IMR-90 (cell line): Measurements from ENCODE around the gene RAD51B. TPM values are rescaled to one million over a fixed set of nuclear protein-coding genes. Genes with fewer than 3 reads are reported as not detected.

ENCODE experiments used
- ATAC-seq: fragments of 200-7000 bp; cut with Tn5 transposase; 2 replicates; pipeline ENCODE4 v1.9.1; 2020; ENCODE audit warnings: low read depth, mild to moderate bottlenecking, moderate library complexity
- BruUV-seq: library from RNA; stranded (reverse); fragments of 400-500 nt; replicated peaks from 2 replicates; lab custom pipeline; 2021; lab: Mats Ljungman, UMichigan
- CTCF ChIA-PET: fragments of 300-600 bp; formaldehyde crosslinking; extraction: SDS; loops from one replicate; lab custom pipeline; 2021; ENCODE audit warnings: antibody characterized with exemption; lab: Yijun Ruan, JAX
- POLR2A ChIA-PET: fragments of 300-600 bp; sonication (Branson Sonifier 250); formaldehyde crosslinking; loops from one replicate; lab custom pipeline; 2022; ENCODE audit warnings: antibody characterized with exemption; ENCODE audit not compliant: unreplicated experiment; lab: Charles Lee
- DNase-seq: peaks from one replicate; pipeline ENCODE4 v3.0.0; 2013
- H2AFZ ChIP-seq: replicated peaks from 2 replicates; pipeline ENCODE3; 2013; ENCODE audit warnings: low read length, mild to moderate bottlenecking; ENCODE audit not compliant: poor library complexity
- H2AK5ac ChIP-seq: 2 replicates; pipeline ENCODE4 v1.6.1; 2013; ENCODE audit warnings: low read depth, low read length, inconsistent platforms
- H2AK9ac ChIP-seq: replicated peaks from 2 replicates; pipeline ENCODE3; 2013; ENCODE audit warnings: mild to moderate bottlenecking, low read depth, low read length, moderate library complexity; ENCODE audit not compliant: poor library complexity
- H2BK120ac ChIP-seq: 2 replicates; pipeline ENCODE4 v1.6.1; 2013; ENCODE audit warnings: low read depth, low read length, inconsistent platforms
- H2BK15ac ChIP-seq: 3 replicates; pipeline ENCODE4 v1.6.1; 2013; ENCODE audit warnings: low read depth, low read length, inconsistent platforms
- H2BK20ac ChIP-seq: 2 replicates; pipeline ENCODE4 v1.6.1; 2013; ENCODE audit warnings: low read depth, mild to moderate bottlenecking, inconsistent platforms, low read length, moderate library complexity
- H2BK5ac ChIP-seq: 2 replicates; pipeline ENCODE4 v1.6.1; 2013; ENCODE audit warnings: mild to moderate bottlenecking, low read depth, low read length, inconsistent platforms; ENCODE audit not compliant: poor library complexity, severe bottlenecking
- H3K14ac ChIP-seq: replicated peaks from 2 replicates; pipeline ENCODE4 v1.6.1; 2013; ENCODE audit warnings: low read depth, low read length, inconsistent platforms
- H3K18ac ChIP-seq: 2 replicates; pipeline ENCODE4 v1.6.1; 2013; ENCODE audit warnings: low read depth, low read length, control low read depth
- H3K23ac ChIP-seq: 2 replicates; pipeline ENCODE4 v1.6.1; 2013; ENCODE audit warnings: low read depth, low read length, inconsistent platforms
- H3K27ac ChIP-seq: 2 replicates; pipeline ENCODE4 v1.5.1; 2013; ENCODE audit warnings: mild to moderate bottlenecking, control low read depth, low read length; ENCODE audit not compliant: insufficient read depth
- H3K27me3 ChIP-seq: 2 replicates; pipeline ENCODE4 v1.6.1; 2013; ENCODE audit warnings: low read length; ENCODE audit not compliant: control insufficient read depth, insufficient read depth
- H3K36me3 ChIP-seq: 2 replicates; pipeline ENCODE4 v1.6.1; 2013; ENCODE audit warnings: low read length, mixed read lengths; ENCODE audit not compliant: control insufficient read depth, insufficient read depth
- H3K4ac ChIP-seq: 2 replicates; pipeline ENCODE4 v1.6.1; 2013; ENCODE audit warnings: low read depth, low read length, inconsistent platforms
- H3K4me1 ChIP-seq: 2 replicates; pipeline ENCODE4 v1.6.1; 2013; ENCODE audit warnings: low read length, mixed read lengths; ENCODE audit not compliant: control insufficient read depth, insufficient read depth
- H3K4me2 ChIP-seq: 2 replicates; pipeline ENCODE4 v1.6.1; 2013; ENCODE audit warnings: low read depth, mild to moderate bottlenecking, control low read depth, low read length, moderate library complexity
- H3K4me3 ChIP-seq: 2 replicates; pipeline ENCODE4 v1.5.1; 2013; ENCODE audit warnings: low read depth, mild to moderate bottlenecking, control low read depth, low read length, moderate library complexity; ENCODE audit not compliant: insufficient read depth
- H3K56ac ChIP-seq: 2 replicates; pipeline ENCODE4 v1.6.1; 2013; ENCODE audit warnings: low read length, inconsistent platforms; ENCODE audit not compliant: insufficient read depth; ENCODE audit errors: extremely low read depth
- H3K79me1 ChIP-seq, 2 experiments: 2 replicates each; pipeline ENCODE4 v1.6.1; 2013; ENCODE audit warnings: low read length in 2 of 2, inconsistent platforms in 1 of 2, low read depth in 1 of 2
- H3K9ac ChIP-seq: 2 replicates; pipeline ENCODE4 v1.6.1; 2013; ENCODE audit warnings: low read depth, low read length, control low read depth
- H3K9me1 ChIP-seq: 2 replicates; pipeline ENCODE4 v1.6.1; 2013; ENCODE audit warnings: low read length, inconsistent platforms; ENCODE audit not compliant: insufficient read depth
- H3K9me3 ChIP-seq: 2 replicates; pipeline ENCODE4 v1.6.1; 2013; ENCODE audit warnings: low read length; ENCODE audit not compliant: control insufficient read depth, insufficient read depth
- H4K20me1 ChIP-seq: 2 replicates; pipeline ENCODE4 v1.6.1; 2013; ENCODE audit warnings: low read length, inconsistent platforms; ENCODE audit not compliant: insufficient read depth
- H4K5ac ChIP-seq: 2 replicates; pipeline ENCODE4 v1.6.1; 2013; ENCODE audit warnings: mild to moderate bottlenecking, low read depth, low read length, control low read depth
- H4K8ac ChIP-seq, 2 experiments: 2 replicates each; pipeline ENCODE4 v1.6.1; 2013; ENCODE audit warnings: low read depth in 2 of 2, low read length in 2 of 2, control low read depth in 1 of 2, inconsistent platforms in 1 of 2
- H4K91ac ChIP-seq: 2 replicates; pipeline ENCODE4 v1.6.1; 2013; ENCODE audit warnings: low read depth, low read length, inconsistent platforms; ENCODE audit not compliant: insufficient read depth
- BHLHE40 ChIP-seq: fragments of 150-350 bp; IDR thresholded peaks from 2 replicates; pipeline ENCODE4 v1.6.1; 2016; ENCODE audit warnings: mild to moderate bottlenecking, low read depth, low read length
- CHD1 ChIP-seq: IDR thresholded peaks from 2 replicates; pipeline ENCODE4 v1.6.1; 2012; ENCODE audit warnings: low read depth, low read length, improper control_type of control experiment
- FOS ChIP-seq: fragments of 150-350 bp; IDR thresholded peaks from 2 replicates; pipeline ENCODE4 v1.6.1; 2016; ENCODE audit warnings: low read depth, low read length
- MAFK ChIP-seq: IDR thresholded peaks from 2 replicates; pipeline ENCODE4 v1.6.1; 2012; ENCODE audit warnings: low read depth, low read length, improper control_type of control experiment
- MAZ ChIP-seq: IDR thresholded peaks from 2 replicates; pipeline ENCODE4 v1.6.1; 2012; ENCODE audit warnings: low read depth, mild to moderate bottlenecking, low read length, improper control_type of control experiment, moderate library complexity, borderline replicate concordance
- MXI1 ChIP-seq: IDR thresholded peaks from 2 replicates; pipeline ENCODE4 v1.6.1; 2012; ENCODE audit warnings: low read depth, mild to moderate bottlenecking, low read length, moderate library complexity, borderline replicate concordance
- NFE2L2 ChIP-seq: fragments of 150-350 bp; IDR thresholded peaks from 2 replicates; pipeline ENCODE4 v1.6.1; 2016; ENCODE audit warnings: low read depth, mild to moderate bottlenecking, low read length
- POLR2A ChIP-seq: IDR thresholded peaks from 2 replicates; pipeline ENCODE4 v1.6.1; 2012; ENCODE audit warnings: mild to moderate bottlenecking, low read depth, low read length
- RAD21 ChIP-seq: IDR thresholded peaks from 2 replicates; pipeline ENCODE4 v1.6.1; 2012; ENCODE audit warnings: low read length, improper control_type of control experiment
- RCOR1 ChIP-seq: IDR thresholded peaks from 2 replicates; pipeline ENCODE4 v1.6.1; 2012; ENCODE audit warnings: mild to moderate bottlenecking, low read length, improper control_type of control experiment; ENCODE audit not compliant: insufficient replicate concordance
- RFX5 ChIP-seq: IDR thresholded peaks from 2 replicates; pipeline ENCODE4 v1.8.0; 2012; ENCODE audit warnings: low read depth, mild to moderate bottlenecking, low read length, moderate library complexity
- SMC3 ChIP-seq: fragments of 150-350 bp; IDR thresholded peaks from 2 replicates; pipeline ENCODE4 v1.6.1; 2016; ENCODE audit warnings: low read depth, mild to moderate bottlenecking, antibody characterized with exemption, low read length, moderate library complexity
- WGBS, 2 experiments: methylation state at CpG; one replicate each; pipeline versions ENCODE4 v1.1.5 to v1.1.7; 2013; ENCODE audit warnings: missing lambda C conversion rate in 2 of 2; ENCODE audit not compliant: insufficient read length in 1 of 2; ENCODE audit errors: extremely low coverage in 2 of 2; 5-methylcytosine and 5-hydroxymethylcytosine counted together
- dilution Hi-C: fragments of 300-500 bp; cut with HindIII; formaldehyde crosslinking; loops from one replicate; pipeline ENCODE4 v1.14.3; 2018; ENCODE audit warnings: low sequenced_read_pairs; ENCODE audit not compliant: unreplicated experiment
- in situ Hi-C: fragments of 300-500 bp; cut with MboI; formaldehyde crosslinking; loops from 3 replicates; pipeline ENCODE4 v1.14.3; 2019; ENCODE audit warnings: low sequenced_read_pairs, inconsistent platforms, mixed read lengths
- intact Hi-C: fragments of 100-400 bp; cut with micrococcal nuclease; formaldehyde crosslinking; loops from 2 replicates; pipeline ENCODE4 v1.10.0; 2022
- polyA plus RNA-seq, 3 experiments: library from polyadenylated mRNA; depleted of rRNA; stranded (reverse); fragments of >200 nt; gene quantifications; 2 replicates each; pipeline ENCODE4 v1.2.3, GENCODE V29; 2012; ENCODE audit warnings: low replicate concordance in 1 of 3
- total RNA-seq: library from RNA; depleted of rRNA; stranded (reverse); fragments of >200 nt; gene quantifications from 2 replicates; pipeline ENCODE4 v1.2.3, GENCODE V29; 2012
- TF ChIP-seq, protein P1 (sequence below): fragments of 150-350 bp; IDR thresholded peaks from 2 replicates; pipeline ENCODE4 v1.6.1; 2016; ENCODE audit warnings: low read depth, mild to moderate bottlenecking, low read length, moderate library complexity, borderline replicate concordance
- TF ChIP-seq, protein P2 (sequence below): conservative IDR thresholded peaks from 2 replicates; pipeline ENCODE4 v1.5.1; 2012; ENCODE audit warnings: mild to moderate bottlenecking, low read depth, low read length, improper control_type of control experiment

RAD51B gene
- total and polyA plus RNA-seq, 2 of the 4 experiments (the other 2 are of a cell fraction) = 5.1 to 18.8 TPM

DNA sequence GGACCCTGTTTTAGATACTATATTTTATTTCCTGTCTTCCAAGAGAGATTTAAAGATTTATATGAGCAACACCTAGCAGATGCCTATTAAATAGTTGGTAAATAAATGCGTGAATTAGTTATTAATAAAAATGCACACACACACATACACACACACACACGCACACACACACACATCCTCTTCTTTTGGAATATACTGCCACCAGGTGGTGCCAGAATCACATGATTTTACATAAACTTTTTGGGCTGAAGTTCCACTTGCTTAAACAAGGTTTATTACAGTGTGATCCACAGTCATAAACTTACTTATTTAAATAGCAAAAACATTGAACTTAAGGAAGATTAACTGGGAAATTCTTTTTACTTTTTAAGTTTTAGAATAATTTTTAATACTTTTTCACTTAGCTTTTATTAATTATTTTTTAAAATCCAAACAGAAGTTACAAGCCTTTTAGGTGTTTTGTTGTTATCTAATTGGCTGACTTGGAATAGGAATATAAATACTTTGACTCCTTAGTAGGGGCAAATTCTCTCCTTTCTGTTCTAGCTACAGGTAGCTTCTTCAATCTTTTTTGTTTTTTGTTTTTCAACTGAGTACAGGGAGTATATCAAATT, 17.5 kb downstream of the RAD51B start:
- ChIA-PET POLR2A (no interaction called here), CTCF (interaction anchor here (0.6 to 1.2 kb wide), 4 partner anchors 9 to 1007 kb away, joined by 3 to 4 read pairs (median 4); no protein-coding TSS in a partner anchor)
- H3K9me3 ChIP-seq = no peaks in the 10 kb centered on the region
- H3K4me3 ChIP-seq = no peak overlapping the region
- no peak overlapping the region for H2AFZ ChIP-seq
- no peak overlapping the region for H3K4ac ChIP-seq
- H3K27ac ChIP-seq = no peak overlapping the region
- no peak overlapping the region for H2AK5ac ChIP-seq
- H3K56ac ChIP-seq = no peak overlapping the region
- no peak overlapping the region for H2BK5ac ChIP-seq
- H4K8ac ChIP-seq = no peak overlapping the region
- intact Hi-C loops (loop anchor here (1.0 to 5.0 kb wide), 3 partner anchors 80 to 1007 kb away; no protein-coding TSS in a partner anchor), in situ Hi-C loops (loop anchor here (5.0 kb wide), 1 partner anchor 980 kb away; no protein-coding TSS in a partner anchor), dilution Hi-C loops (no loop called here)
- ATAC-seq (peak; percentile 86), DNase-seq (peak; percentile 88)
- H3K27me3 ChIP-seq = no peaks in the 10 kb centered on the region
- no CpG with 5 or more reads among the region's 2 CpGs for WGBS, 2 experiments
- H3K4me2 ChIP-seq = no peak overlapping the region
- H3K79me1 ChIP-seq = no peaks in the 10 kb centered on the region
- H2BK20ac ChIP-seq = no peak overlapping the region
- H3K4me1 ChIP-seq = no peaks in the 10 kb centered on the region
- no peak overlapping the region for H3K9ac ChIP-seq
- no peak overlapping the region for H2BK120ac ChIP-seq
- H3K14ac ChIP-seq = no peak overlapping the region
- no peak overlapping the region for H2AK9ac ChIP-seq
- no peak overlapping the region for H3K23ac ChIP-seq
- H3K18ac ChIP-seq = no peak overlapping the region
- H2BK15ac ChIP-seq = no peak overlapping the region
- TF ChIP-seq FOS (no peak), NFE2L2 (no peak), MAFK (no peak), RCOR1 (no peak), MXI1 (no peak), BHLHE40 (no peak), RAD21 (peak; percentile 78), SMC3 (peak; percentile 76), POLR2A (no peak), MAZ (no peak), CHD1 (no peak), RFX5 (no peak)
- TF ChIP-seq, protein P1, sequence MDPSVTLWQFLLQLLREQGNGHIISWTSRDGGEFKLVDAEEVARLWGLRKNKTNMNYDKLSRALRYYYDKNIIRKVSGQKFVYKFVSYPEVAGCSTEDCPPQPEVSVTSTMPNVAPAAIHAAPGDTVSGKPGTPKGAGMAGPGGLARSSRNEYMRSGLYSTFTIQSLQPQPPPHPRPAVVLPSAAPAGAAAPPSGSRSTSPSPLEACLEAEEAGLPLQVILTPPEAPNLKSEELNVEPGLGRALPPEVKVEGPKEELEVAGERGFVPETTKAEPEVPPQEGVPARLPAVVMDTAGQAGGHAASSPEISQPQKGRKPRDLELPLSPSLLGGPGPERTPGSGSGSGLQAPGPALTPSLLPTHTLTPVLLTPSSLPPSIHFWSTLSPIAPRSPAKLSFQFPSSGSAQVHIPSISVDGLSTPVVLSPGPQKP = no peak
- TF ChIP-seq, protein P2, sequence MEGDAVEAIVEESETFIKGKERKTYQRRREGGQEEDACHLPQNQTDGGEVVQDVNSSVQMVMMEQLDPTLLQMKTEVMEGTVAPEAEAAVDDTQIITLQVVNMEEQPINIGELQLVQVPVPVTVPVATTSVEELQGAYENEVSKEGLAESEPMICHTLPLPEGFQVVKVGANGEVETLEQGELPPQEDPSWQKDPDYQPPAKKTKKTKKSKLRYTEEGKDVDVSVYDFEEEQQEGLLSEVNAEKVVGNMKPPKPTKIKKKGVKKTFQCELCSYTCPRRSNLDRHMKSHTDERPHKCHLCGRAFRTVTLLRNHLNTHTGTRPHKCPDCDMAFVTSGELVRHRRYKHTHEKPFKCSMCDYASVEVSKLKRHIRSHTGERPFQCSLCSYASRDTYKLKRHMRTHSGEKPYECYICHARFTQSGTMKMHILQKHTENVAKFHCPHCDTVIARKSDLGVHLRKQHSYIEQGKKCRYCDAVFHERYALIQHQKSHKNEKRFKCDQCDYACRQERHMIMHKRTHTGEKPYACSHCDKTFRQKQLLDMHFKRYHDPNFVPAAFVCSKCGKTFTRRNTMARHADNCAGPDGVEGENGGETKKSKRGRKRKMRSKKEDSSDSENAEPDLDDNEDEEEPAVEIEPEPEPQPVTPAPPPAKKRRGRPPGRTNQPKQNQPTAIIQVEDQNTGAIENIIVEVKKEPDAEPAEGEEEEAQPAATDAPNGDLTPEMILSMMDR = peak; percentile 80
- no peaks in the 10 kb centered on the region for H3K9me1 ChIP-seq
- no TSS peak for BruUV-seq
- H4K91ac ChIP-seq = no peak overlapping the region
- no peak overlapping the region for H4K5ac ChIP-seq
- no peaks in the 10 kb centered on the region for H4K20me1 ChIP-seq
- no peaks in the 10 kb centered on the region for H3K36me3 ChIP-seq
